Bronchial epithelial cell (primary cell): ENCODE results near the gene FGGY. TPM values are rescaled to one million over a fixed set of nuclear protein-coding genes. Genes with fewer than 3 reads are reported as not detected.

Source experiments
- DNase-seq: peaks from one replicate; pipeline ENCODE4 v3.0.0-alpha.2; 2010; ENCODE audit warnings: low read depth
- FAIRE-seq: peaks from 2 replicates; lab custom pipeline; 2011; peaks lifted over from hg19 to GRCh38; lab: Jason Lieb, UNC
- H3K27me3 ChIP-seq: 2 replicates; pipeline ENCODE4 v1.5.1; 2011; ENCODE audit warnings: low read length; ENCODE audit not compliant: control insufficient read depth, insufficient read depth
- H3K36me3 ChIP-seq: 2 replicates; pipeline ENCODE4 v1.5.1; 2011; ENCODE audit warnings: low read length; ENCODE audit not compliant: control insufficient read depth, insufficient read depth
- H3K4me3 ChIP-seq: 2 replicates; pipeline ENCODE4 v1.5.1; 2011; ENCODE audit warnings: mild to moderate bottlenecking, low read depth, low read length, control low read depth
- CTCF ChIP-seq: IDR thresholded peaks from 2 replicates; pipeline ENCODE4 v1.5.1; 2011; ENCODE audit warnings: mild to moderate bottlenecking, moderate library complexity, low read length, control low read depth, inconsistent platforms; ENCODE audit not compliant: insufficient read depth, severe bottlenecking
- total RNA-seq: library from RNA; depleted of rRNA; stranded (reverse); fragments of >200 nt; gene quantifications from 2 replicates; pipeline ENCODE4 v1.2.1, GENCODE V29; 2014

The FGGY gene
- total RNA-seq, 1 donor from 2014 or later = 20.0 TPM

DNA sequence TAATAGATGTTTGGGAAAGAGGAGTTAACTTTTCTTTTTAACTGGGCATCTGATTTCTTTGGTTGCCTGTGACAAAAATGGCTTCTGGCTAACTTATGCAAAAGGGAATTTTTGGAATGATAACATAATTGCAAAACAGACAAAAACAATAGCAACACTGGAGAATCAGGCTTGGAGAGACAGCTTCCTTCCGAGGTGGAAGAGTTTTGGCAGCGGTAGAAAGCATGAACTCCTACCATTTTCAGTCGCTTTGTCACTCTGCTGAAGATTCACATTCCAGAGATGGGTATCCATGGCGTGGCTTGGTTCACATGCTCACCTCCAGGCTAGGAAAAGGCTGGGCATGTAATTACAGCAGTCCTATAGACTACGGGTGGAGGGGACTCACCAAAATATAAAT is 17.2 kb upstream of the FGGY start:
- FAIRE-seq (no peak), DNase-seq (no peak)
- no peak for TF ChIP-seq CTCF
- H3K27me3 ChIP-seq = no peaks in the 10 kb centered on the region
- H3K4me3 ChIP-seq = no peak overlapping the region
- no peaks in the 10 kb centered on the region for H3K36me3 ChIP-seq

DNA sequence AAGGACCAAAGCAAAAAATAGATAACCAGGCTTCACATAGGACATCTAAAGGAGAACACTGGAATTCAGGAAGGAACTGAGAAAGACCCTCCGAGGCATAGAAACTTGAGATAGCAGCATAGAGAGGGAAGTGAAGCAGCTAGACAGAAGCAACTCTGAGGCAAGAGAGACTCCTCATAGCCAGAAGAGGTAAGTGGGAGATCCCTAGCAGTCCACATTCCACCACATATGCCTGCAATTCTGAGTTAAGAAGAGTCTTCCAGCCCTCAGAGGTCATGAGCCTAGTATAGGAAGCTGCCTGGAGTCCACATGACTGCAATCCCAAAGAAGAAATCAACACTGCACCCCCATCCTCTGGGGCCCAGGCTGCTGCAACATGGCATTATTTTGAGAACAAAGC is 13.9 kb upstream of the FGGY start:
- TF ChIP-seq CTCF = no peak
- H3K27me3 ChIP-seq = no peaks in the 10 kb centered on the region
- H3K4me3 ChIP-seq = no peak overlapping the region
- H3K36me3 ChIP-seq = no peaks in the 10 kb centered on the region
- FAIRE-seq (no peak), DNase-seq (no peak)

GRCh38 chr1:59285691-59286090 is 11.2 kb upstream of the FGGY start:
- no peaks in the 10 kb centered on the region for H3K36me3 ChIP-seq
- TF ChIP-seq CTCF = no peak
- FAIRE-seq = no peak
- DNase-seq = no peak
- no peak overlapping the region for H3K4me3 ChIP-seq
- H3K27me3 ChIP-seq = no peaks in the 10 kb centered on the region

DNA sequence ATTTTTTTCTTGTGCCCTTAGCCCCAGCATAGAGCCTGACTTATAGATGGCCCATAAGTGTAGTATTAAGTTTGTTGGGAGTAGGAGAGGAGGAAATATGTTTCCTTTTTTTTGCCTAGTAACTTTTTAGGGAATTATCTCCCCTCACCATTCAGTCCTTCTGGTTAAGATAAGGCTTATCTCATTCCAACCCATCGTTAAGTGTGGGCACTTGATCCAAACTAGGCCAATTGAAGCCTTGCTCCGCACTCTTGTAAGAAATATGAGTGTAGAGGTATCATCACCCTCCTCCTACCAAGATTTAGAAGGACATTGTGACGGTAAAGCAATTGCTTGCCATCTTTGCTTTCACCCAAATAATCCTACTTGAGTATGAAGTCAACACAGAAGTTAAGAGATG is 8.8 kb upstream of the FGGY start:
- H3K27me3 ChIP-seq = no peaks in the 10 kb centered on the region
- TF ChIP-seq CTCF = no peak
- H3K36me3 ChIP-seq = no peaks in the 10 kb centered on the region
- DNase-seq (no peak), FAIRE-seq (no peak)
- no peak overlapping the region for H3K4me3 ChIP-seq

- Histone ChIP-seq H3K27me3 (no peaks in the 10 kb centered on the region), H3K4me3 (no peak overlapping the region), H3K36me3 (no peaks in the 10 kb centered on the region)
- no peak for DNase-seq
- FAIRE-seq = no peak
- no peak for TF ChIP-seq CTCF
Observed at GRCh38 chr1:59289570-59289969, 7.3 kb upstream of the FGGY start.

DNA sequence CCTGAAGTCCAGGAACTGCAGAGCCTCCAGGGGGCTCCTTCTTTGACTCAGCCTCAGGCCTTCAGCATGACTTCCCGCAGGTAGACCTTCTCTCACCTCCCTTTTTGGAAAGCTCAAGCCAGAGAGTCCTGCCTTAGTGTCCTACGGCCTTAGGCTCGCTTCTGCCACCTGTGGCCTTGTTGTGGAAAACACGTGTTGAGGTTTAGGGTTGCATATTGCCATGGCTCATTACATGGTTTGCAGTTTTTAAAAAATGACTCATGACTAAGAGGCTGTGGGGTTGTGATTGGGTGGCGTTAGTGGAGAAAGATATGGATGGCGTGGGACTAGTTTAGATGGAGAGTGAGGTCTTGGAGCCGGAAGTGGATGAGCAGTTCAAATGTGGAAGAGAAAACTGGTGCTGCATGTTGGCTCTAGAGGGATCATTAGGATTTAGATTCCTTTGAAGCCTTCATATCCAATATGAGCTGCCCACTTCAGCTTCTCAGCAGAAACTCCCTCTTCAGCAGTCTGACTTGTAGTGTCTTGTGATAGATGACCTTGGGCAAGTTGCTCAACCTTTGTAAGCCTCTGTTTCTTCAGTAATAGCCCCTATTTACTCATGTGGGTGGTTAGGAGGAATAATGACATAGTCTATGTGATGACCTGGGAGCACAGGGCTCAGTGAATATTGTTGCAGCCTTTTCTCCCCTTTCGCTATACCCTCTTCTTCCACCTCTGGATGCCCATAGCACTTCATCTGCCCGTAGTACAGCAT is 6.5 kb upstream of the FGGY start:
- FAIRE-seq (no peak), DNase-seq (peak; percentile 83)
- no peaks in the 10 kb centered on the region for H3K36me3 ChIP-seq
- no peak overlapping the region for H3K4me3 ChIP-seq
- TF ChIP-seq CTCF = peak; percentile 68
- no peaks in the 10 kb centered on the region for H3K27me3 ChIP-seq
